SK-N-SH treated with all-trans-retinoic acid at 6 μM for 48 hours (cell line): ENCODE results near the gene AKAP1.

Experiments used
- ATAC-seq: fragments of 200-7000 bp; cut with Tn5 transposase; 3 replicates; pipeline ENCODE4 v1.9.1; 2020; ENCODE audit warnings: mild to moderate bottlenecking, moderate library complexity
- ARNTL ChIP-seq: fragments of 450-650 bp; formaldehyde crosslinking; IDR thresholded peaks from 2 replicates; pipeline ENCODE4 v1.5.0; 2020; ENCODE audit warnings: low read depth, mild to moderate bottlenecking, moderate library complexity, borderline replicate concordance
- BACH2 ChIP-seq: fragments of 250-450 bp; sonication (Bioruptor Pico); IDR thresholded peaks from 2 replicates; pipeline ENCODE4 v1.9.0; 2021; ENCODE audit warnings: mild to moderate bottlenecking, borderline replicate concordance
- CSDC2 ChIP-seq: fragments of 250-450 bp; sonication (Bioruptor Pico); IDR thresholded peaks from 2 replicates; pipeline ENCODE4 v1.5.0; 2020; ENCODE audit warnings: mild to moderate bottlenecking, moderate library complexity
- ESRRG ChIP-seq: fragments of 250-450 bp; sonication (Bioruptor Pico); IDR thresholded peaks from 2 replicates; pipeline ENCODE4 v1.6.1; 2021; ENCODE audit warnings: mild to moderate bottlenecking
- GLIS3 ChIP-seq: fragments of 250-450 bp; sonication (Bioruptor Pico); IDR thresholded peaks from 2 replicates; pipeline ENCODE4 v1.5.0; 2020; ENCODE audit warnings: mild to moderate bottlenecking, moderate library complexity
- ISL1 ChIP-seq: fragments of 250-450 bp; sonication (Bioruptor Pico); IDR thresholded peaks from 2 replicates; pipeline ENCODE4 v2.1.2; 2022; ENCODE audit warnings: mild to moderate bottlenecking, moderate library complexity
- OSR1 ChIP-seq: fragments of 250-450 bp; sonication (Bioruptor Pico); IDR thresholded peaks from 2 replicates; pipeline ENCODE4 v1.8.0; 2022; ENCODE audit warnings: moderate library complexity, mild to moderate bottlenecking, inconsistent platforms
- PPARA ChIP-seq: fragments of 250-450 bp; sonication (Bioruptor Pico); IDR thresholded peaks from 2 replicates; pipeline ENCODE4 v1.5.0; 2020; ENCODE audit warnings: mild to moderate bottlenecking, borderline replicate concordance
- RARB ChIP-seq: fragments of 250-450 bp; sonication (Bioruptor Pico); IDR thresholded peaks from 2 replicates; pipeline ENCODE4 v1.8.0; 2021; ENCODE audit warnings: mild to moderate bottlenecking, moderate library complexity
- SNAI2 ChIP-seq: fragments of 250-450 bp; sonication (Bioruptor Pico); IDR thresholded peaks from 2 replicates; pipeline ENCODE4 v1.5.0; 2020; ENCODE audit warnings: mild to moderate bottlenecking, moderate library complexity
- TCF4 ChIP-seq: fragments of 250-450 bp; sonication (Bioruptor Pico); IDR thresholded peaks from 2 replicates; pipeline ENCODE4 v1.8.0; 2021; ENCODE audit warnings: mild to moderate bottlenecking, moderate library complexity, borderline replicate concordance
- ZC3H10 ChIP-seq: fragments of 250-450 bp; sonication (Bioruptor Pico); IDR thresholded peaks from 2 replicates; pipeline ENCODE4 v1.5.1; 2021; ENCODE audit warnings: mild to moderate bottlenecking, moderate library complexity
- ZFP30 ChIP-seq: fragments of 450-650 bp; formaldehyde crosslinking; IDR thresholded peaks from 2 replicates; pipeline ENCODE4 v1.5.0; 2022; ENCODE audit warnings: mild to moderate bottlenecking, moderate library complexity
- ZNF70 ChIP-seq: fragments of 450-650 bp; formaldehyde crosslinking; IDR thresholded peaks from 2 replicates; pipeline ENCODE4 v1.5.0; 2020; ENCODE audit warnings: mild to moderate bottlenecking, moderate library complexity
- ZNF8 ChIP-seq: fragments of 450-650 bp; formaldehyde crosslinking; IDR thresholded peaks from 2 replicates; pipeline ENCODE4 v1.5.0; 2020; ENCODE audit warnings: mild to moderate bottlenecking, moderate library complexity
- TF ChIP-seq, protein P1 (sequence below): fragments of 250-450 bp; sonication (Bioruptor Pico); IDR thresholded peaks from 2 replicates; pipeline ENCODE4 v1.5.1; 2020; ENCODE audit warnings: low read depth, mild to moderate bottlenecking, moderate library complexity
- TF ChIP-seq, protein P2 (sequence below): fragments of 250-450 bp; sonication (Bioruptor Pico); IDR thresholded peaks from 2 replicates; pipeline ENCODE4 v1.8.0; 2020; ENCODE audit warnings: mild to moderate bottlenecking, moderate library complexity, borderline replicate concordance
- TF ChIP-seq, protein P3 (sequence below): fragments of 250-450 bp; sonication (Bioruptor Pico); IDR thresholded peaks from 2 replicates; pipeline ENCODE4 v1.8.0; 2021; ENCODE audit warnings: low read depth, mild to moderate bottlenecking, moderate library complexity, borderline replicate concordance

AKAP1 gene

DNA sequence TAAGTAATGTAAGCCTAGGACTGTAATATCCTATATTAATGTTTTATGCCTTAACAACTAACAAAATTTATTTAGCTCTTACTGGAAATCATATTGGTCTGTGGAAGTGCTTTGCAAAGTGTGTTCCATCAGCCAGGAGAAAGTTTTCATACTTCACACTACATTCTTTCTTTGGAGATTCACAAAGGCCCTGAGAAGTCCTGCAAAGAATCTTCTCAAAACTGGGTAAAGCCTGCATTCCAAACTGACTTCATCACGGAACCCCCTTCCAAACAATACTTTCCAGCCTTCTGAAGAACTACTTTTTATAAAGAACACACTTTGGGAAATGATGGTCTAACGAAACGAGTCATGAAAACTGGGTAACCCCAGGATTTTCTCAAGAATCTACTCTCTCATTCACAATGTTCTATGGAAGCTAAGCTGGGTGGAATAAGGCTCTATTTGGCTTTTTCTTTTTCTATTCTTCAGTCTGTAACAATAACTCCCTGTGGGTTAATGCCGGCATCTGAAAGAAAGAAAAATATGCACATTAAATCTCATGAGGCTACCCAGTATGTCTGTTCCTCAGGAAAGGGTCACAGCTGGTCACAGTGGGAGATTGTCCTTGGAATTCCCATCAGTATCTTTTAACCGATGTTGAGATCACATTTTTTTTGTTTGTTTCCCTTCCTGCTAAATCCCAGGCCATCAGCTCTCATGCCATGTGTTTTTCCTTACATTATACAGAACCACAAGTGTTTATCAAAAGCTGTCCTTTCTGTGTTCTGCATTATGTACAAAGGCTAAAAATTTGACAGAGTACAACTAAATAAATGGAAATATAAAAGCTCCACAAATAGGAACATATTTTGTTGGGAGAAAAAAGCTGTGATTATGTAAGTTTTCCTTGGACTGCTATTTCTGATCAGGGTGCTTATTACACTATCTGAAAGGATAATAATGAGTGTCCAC, 12.8 kb upstream of the AKAP1 start:
- no peak for TF ChIP-seq ESRRG
- no peak for TF ChIP-seq OSR1 (CRISPR knock-in tag)
- TF ChIP-seq ZC3H10 (CRISPR knock-in tag) = no peak
- TF ChIP-seq ARNTL (CRISPR knock-in tag) = no peak
- TF ChIP-seq, protein P1, sequence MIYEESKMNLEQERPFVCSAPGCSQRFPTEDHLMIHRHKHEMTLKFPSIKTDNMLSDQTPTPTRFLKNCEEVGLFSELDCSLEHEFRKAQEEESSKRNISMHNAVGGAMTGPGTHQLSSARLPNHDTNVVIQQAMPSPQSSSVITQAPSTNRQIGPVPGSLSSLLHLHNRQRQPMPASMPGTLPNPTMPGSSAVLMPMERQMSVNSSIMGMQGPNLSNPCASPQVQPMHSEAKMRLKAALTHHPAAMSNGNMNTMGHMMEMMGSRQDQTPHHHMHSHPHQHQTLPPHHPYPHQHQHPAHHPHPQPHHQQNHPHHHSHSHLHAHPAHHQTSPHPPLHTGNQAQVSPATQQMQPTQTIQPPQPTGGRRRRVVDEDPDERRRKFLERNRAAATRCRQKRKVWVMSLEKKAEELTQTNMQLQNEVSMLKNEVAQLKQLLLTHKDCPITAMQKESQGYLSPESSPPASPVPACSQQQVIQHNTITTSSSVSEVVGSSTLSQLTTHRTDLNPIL = no peak
- TF ChIP-seq ZFP30 (CRISPR knock-in tag) = no peak
- no peak for TF ChIP-seq ISL1
- TF ChIP-seq RARB = no peak
- TF ChIP-seq ZNF8 = no peak
- no peak for TF ChIP-seq GLIS3
- no peak for TF ChIP-seq CSDC2 (CRISPR knock-in tag)
- TF ChIP-seq, protein P2, sequence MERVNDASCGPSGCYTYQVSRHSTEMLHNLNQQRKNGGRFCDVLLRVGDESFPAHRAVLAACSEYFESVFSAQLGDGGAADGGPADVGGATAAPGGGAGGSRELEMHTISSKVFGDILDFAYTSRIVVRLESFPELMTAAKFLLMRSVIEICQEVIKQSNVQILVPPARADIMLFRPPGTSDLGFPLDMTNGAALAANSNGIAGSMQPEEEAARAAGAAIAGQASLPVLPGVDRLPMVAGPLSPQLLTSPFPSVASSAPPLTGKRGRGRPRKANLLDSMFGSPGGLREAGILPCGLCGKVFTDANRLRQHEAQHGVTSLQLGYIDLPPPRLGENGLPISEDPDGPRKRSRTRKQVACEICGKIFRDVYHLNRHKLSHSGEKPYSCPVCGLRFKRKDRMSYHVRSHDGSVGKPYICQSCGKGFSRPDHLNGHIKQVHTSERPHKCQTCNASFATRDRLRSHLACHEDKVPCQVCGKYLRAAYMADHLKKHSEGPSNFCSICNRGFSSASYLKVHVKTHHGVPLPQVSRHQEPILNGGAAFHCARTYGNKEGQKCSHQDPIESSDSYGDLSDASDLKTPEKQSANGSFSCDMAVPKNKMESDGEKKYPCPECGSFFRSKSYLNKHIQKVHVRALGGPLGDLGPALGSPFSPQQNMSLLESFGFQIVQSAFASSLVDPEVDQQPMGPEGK = no peak
- TF ChIP-seq SNAI2 = no peak
- TF ChIP-seq TCF4 = no peak
- no peak for ATAC-seq

DNA sequence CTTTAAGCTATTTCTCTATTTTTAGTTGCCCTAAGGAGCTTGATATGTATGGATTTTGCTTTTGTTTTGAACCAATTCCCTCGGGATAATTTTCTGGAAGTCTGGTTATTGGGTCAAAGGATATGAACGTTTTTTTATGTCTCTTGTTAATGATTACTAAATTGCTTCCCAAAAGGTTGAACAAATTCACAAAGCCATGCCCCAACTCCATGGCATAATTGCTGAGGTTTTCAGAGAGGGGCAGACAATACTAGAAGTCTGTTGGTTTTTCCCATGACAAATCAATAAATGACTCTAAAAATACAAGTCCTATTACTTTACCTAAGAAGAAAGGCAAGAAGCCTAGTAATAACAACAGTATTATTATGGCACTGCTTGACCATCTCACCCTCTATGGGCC, 11.4 kb upstream of the AKAP1 start:
- ATAC-seq = no peak
- TF ChIP-seq ZNF70 (CRISPR knock-in tag) (no peak), PPARA (CRISPR knock-in tag) (no peak), ZC3H10 (CRISPR knock-in tag) (no peak)
- TF ChIP-seq, protein P3, sequence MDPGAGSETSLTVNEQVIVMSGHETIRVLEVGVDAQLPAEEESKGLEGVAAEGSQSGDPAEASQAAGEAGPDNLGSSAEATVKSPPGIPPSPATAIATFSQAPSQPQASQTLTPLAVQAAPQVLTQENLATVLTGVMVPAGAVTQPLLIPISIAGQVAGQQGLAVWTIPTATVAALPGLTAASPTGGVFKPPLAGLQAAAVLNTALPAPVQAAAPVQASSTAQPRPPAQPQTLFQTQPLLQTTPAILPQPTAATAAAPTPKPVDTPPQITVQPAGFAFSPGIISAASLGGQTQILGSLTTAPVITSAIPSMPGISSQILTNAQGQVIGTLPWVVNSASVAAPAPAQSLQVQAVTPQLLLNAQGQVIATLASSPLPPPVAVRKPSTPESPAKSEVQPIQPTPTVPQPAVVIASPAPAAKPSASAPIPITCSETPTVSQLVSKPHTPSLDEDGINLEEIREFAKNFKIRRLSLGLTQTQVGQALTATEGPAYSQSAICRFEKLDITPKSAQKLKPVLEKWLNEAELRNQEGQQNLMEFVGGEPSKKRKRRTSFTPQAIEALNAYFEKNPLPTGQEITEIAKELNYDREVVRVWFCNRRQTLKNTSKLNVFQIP (CRISPR knock-in tag) = no peak

DNA sequence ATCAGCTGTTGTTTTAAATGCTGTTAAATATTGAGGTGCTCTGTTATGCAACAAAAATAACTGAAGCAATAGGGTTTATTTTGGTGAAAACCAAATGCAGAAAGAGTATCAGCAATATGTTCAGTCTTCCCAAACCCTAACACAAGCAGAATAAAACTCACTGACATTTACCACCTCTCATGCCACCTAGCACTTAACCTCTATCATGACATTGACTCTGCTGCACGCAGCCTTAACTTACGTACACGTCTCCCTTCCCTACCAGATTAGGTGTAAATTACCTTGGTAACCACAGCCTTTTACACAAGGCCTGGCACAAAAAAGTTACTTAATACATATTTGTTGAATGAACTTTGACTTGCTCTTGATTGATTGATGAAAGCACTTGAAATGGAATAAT, 9.9 kb upstream of the AKAP1 start:
- ATAC-seq = no peak
- TF ChIP-seq ZNF70 (CRISPR knock-in tag) (no peak), ZNF8 (no peak), PPARA (CRISPR knock-in tag) (no peak), ZFP30 (CRISPR knock-in tag) (no peak), ESRRG (no peak), ISL1 (no peak), RARB (no peak), CSDC2 (CRISPR knock-in tag) (no peak), BACH2 (CRISPR knock-in tag) (no peak), ZC3H10 (CRISPR knock-in tag) (no peak), ARNTL (CRISPR knock-in tag) (no peak), SNAI2 (no peak)
- TF ChIP-seq, protein P2 = no peak
- TF ChIP-seq, protein P1 = no peak
- TF ChIP-seq, protein P3 (CRISPR knock-in tag) = no peak
- TF ChIP-seq, all 23 proteins: peak for 0
